Measurements from ENCODE around the gene CLEC11A.

The CLEC11A gene

GRCh38 chr19:50723069-50723468, at the start of gene CLEC11A:
CLEC11A (plus strand) TSS chr19:50723364; CDS start chr19:50723526, 162 bp downstream.
- DNase-seq = no peak

- DNase-seq = no peak
Observed at GRCh38 chr19:50676625-50677197, 46.5 kb upstream of the CLEC11A start.

GRCh38 chr19:50677636-50678035, 45.5 kb upstream of the CLEC11A start:
- DNase-seq = no peak

- DNase-seq = no peak
Observed at GRCh38 chr19:50678323-50678722, 44.8 kb upstream of the CLEC11A start.

- DNase-seq = no peak
Observed at GRCh38 chr19:50679177-50680125, 43.7 kb upstream of the CLEC11A start.

- no peak for DNase-seq
Observed at GRCh38 chr19:50686310-50687032, 36.7 kb upstream of the CLEC11A start.

- DNase-seq = no peak
Observed at GRCh38 chr19:50688766-50689165, 34.4 kb upstream of the CLEC11A start.

GRCh38 chr19:50690439-50690838, 32.7 kb upstream of the CLEC11A start:
- DNase-seq = no peak

GRCh38 chr19:50693064-50693975, 29.8 kb upstream of the CLEC11A start:
- DNase-seq = no peak

- no peak for DNase-seq
Observed at GRCh38 chr19:50694815-50695145, 28.4 kb upstream of the CLEC11A start.

- no peak for DNase-seq
Observed at GRCh38 chr19:50695251-50696093, 27.7 kb upstream of the CLEC11A start.

GRCh38 chr19:50696094-50696483, 27.1 kb upstream of the CLEC11A start:
- no peak for DNase-seq

- DNase-seq = no peak
Observed at GRCh38 chr19:50697414-50698124, 25.6 kb upstream of the CLEC11A start.

- no peak for DNase-seq
Observed at GRCh38 chr19:50701367-50701985, 21.7 kb upstream of the CLEC11A start.

GRCh38 chr19:50702158-50702870, 20.9 kb upstream of the CLEC11A start:
- DNase-seq = no peak

GRCh38 chr19:50702871-50703829, 20.0 kb upstream of the CLEC11A start:
- no peak for DNase-seq

- DNase-seq = no peak
Observed at GRCh38 chr19:50703915-50704796, 19.0 kb upstream of the CLEC11A start.
